Astrocyte (in vitro differentiated cells and primary cell): ENCODE data around the gene MYO3B. TPM values are rescaled to one million over a fixed set of nuclear protein-coding genes. Genes with fewer than 3 reads are reported as not detected.
A peak's percentile ranks its signal among the peaks of the same experiment; 100 is the strongest.

Experiments used
- DNase-seq: peaks from one replicate; pipeline ENCODE4 v3.0.0-alpha.2; 2010; ENCODE audit warnings: low read depth
- FAIRE-seq: peaks from 2 replicates; lab custom pipeline; 2011; peaks lifted over from hg19 to GRCh38; lab: Jason Lieb, UNC
- H2AFZ ChIP-seq: 2 replicates; pipeline ENCODE4 v1.6.0; 2012; ENCODE audit warnings: low read depth, low read length, inconsistent platforms
- H3K27ac ChIP-seq: 2 replicates; pipeline ENCODE4 v1.5.1; 2011; ENCODE audit warnings: low read depth, low read length, inconsistent platforms
- H3K27me3 ChIP-seq: 2 replicates; pipeline ENCODE4 v1.6.0; 2011; ENCODE audit warnings: low read length, inconsistent platforms; ENCODE audit not compliant: insufficient read depth
- H3K36me3 ChIP-seq: 2 replicates; pipeline ENCODE4 v1.5.1; 2011; ENCODE audit warnings: low read length, inconsistent platforms; ENCODE audit not compliant: insufficient read depth
- H3K4me1 ChIP-seq: 2 replicates; pipeline ENCODE4 v1.5.1; 2011; ENCODE audit warnings: low read length, inconsistent platforms; ENCODE audit not compliant: insufficient read depth
- H3K4me2 ChIP-seq: 2 replicates; pipeline ENCODE4 v1.6.0; 2012; ENCODE audit warnings: low read length, inconsistent platforms
- H3K4me3 ChIP-seq: 2 replicates; pipeline ENCODE4 v1.5.1; 2011; ENCODE audit warnings: low read depth, mild to moderate bottlenecking, low read length, inconsistent platforms; ENCODE audit not compliant: insufficient read depth
- H3K79me2 ChIP-seq: 2 replicates; pipeline ENCODE4 v1.6.0; 2012; ENCODE audit warnings: mild to moderate bottlenecking, low read length, inconsistent platforms; ENCODE audit not compliant: insufficient read depth
- H3K9ac ChIP-seq: 2 replicates; pipeline ENCODE4 v1.6.0; 2012; ENCODE audit warnings: mild to moderate bottlenecking, low read length, inconsistent platforms
- H3K9me3 ChIP-seq: 2 replicates; pipeline ENCODE4 v1.5.1; 2012; ENCODE audit warnings: low read depth, mild to moderate bottlenecking, low read length, inconsistent platforms; ENCODE audit not compliant: insufficient read depth
- H4K20me1 ChIP-seq: 2 replicates; pipeline ENCODE4 v1.6.0; 2012; ENCODE audit warnings: low read length, inconsistent platforms; ENCODE audit not compliant: insufficient read depth
- H3K27ac Mint-ChIP-seq: one replicate; pipeline ENCODE4 v1.8.0; 2021; ENCODE audit warnings: mild to moderate bottlenecking, mixed read lengths; ENCODE audit not compliant: unreplicated experiment
- H3K27me3 Mint-ChIP-seq: one replicate; pipeline ENCODE4 v1.8.0; 2021; ENCODE audit warnings: low read depth, mixed read lengths; ENCODE audit not compliant: unreplicated experiment
- H3K36me3 Mint-ChIP-seq: one replicate; pipeline ENCODE4 v1.8.0; 2021; ENCODE audit warnings: low read depth, mixed read lengths; ENCODE audit not compliant: unreplicated experiment
- H3K4me1 Mint-ChIP-seq: one replicate; pipeline ENCODE4 v1.8.0; 2021; ENCODE audit warnings: low read depth, mixed read lengths; ENCODE audit not compliant: unreplicated experiment
- H3K4me3 Mint-ChIP-seq: one replicate; pipeline ENCODE4 v1.8.0; 2021; ENCODE audit warnings: mild to moderate bottlenecking, moderate library complexity, mixed read lengths; ENCODE audit not compliant: unreplicated experiment
- H3K9me3 Mint-ChIP-seq: one replicate; pipeline ENCODE4 v1.8.0; 2021; ENCODE audit warnings: mild to moderate bottlenecking, mixed read lengths; ENCODE audit not compliant: unreplicated experiment
- CTCF ChIP-seq: IDR thresholded peaks from 2 replicates; pipeline ENCODE4 v1.5.1; 2011; ENCODE audit warnings: low read depth, mild to moderate bottlenecking, inconsistent platforms, low read length, moderate library complexity; ENCODE audit not compliant: insufficient read depth
- EZH2 ChIP-seq: IDR thresholded peaks from 2 replicates; pipeline ENCODE4 v1.6.1; 2012; ENCODE audit warnings: mild to moderate bottlenecking, low read length, inconsistent platforms; ENCODE audit not compliant: insufficient read depth
- total RNA-seq: library from RNA; stranded (reverse); gene quantifications from 2 replicates; pipeline ENCODE4 v1.2.1, GENCODE V29; 2021

Gene MYO3B
- total RNA-seq, 1 donor from 2014 or later, result not detected

GRCh38 chr2:170553748-170554147 lies 375.8 kb downstream of the MYO3B start:
- no peaks in the 10 kb centered on the region for H4K20me1 ChIP-seq
- no peaks in the 10 kb centered on the region for H3K4me1 Mint-ChIP-seq
- no peaks in the 10 kb centered on the region for H3K27me3 Mint-ChIP-seq
- H3K4me3 ChIP-seq, result no peak overlapping the region
- no peak overlapping the region for H3K4me2 ChIP-seq
- H3K9ac ChIP-seq, result no peak overlapping the region
- no peaks in the 10 kb centered on the region for H3K79me2 ChIP-seq
- peaks cover 7% of the 10 kb centered on the region for H3K9me3 ChIP-seq
- TF ChIP-seq EZH2 (no peak), CTCF (no peak)
- no peaks in the 10 kb centered on the region for H3K36me3 Mint-ChIP-seq
- H3K27ac Mint-ChIP-seq, result no peak overlapping the region
- no peak for FAIRE-seq
- H3K27me3 ChIP-seq, result no peaks in the 10 kb centered on the region
- no peak overlapping the region for H3K27ac ChIP-seq
- no peaks in the 10 kb centered on the region for H3K36me3 ChIP-seq
- peaks cover 11% of the 10 kb centered on the region for H3K9me3 Mint-ChIP-seq
- H3K4me1 ChIP-seq, result no peaks in the 10 kb centered on the region
- H3K4me3 Mint-ChIP-seq, result no peak overlapping the region
- H2AFZ ChIP-seq, result no peak overlapping the region
- no peak for DNase-seq

DNA sequence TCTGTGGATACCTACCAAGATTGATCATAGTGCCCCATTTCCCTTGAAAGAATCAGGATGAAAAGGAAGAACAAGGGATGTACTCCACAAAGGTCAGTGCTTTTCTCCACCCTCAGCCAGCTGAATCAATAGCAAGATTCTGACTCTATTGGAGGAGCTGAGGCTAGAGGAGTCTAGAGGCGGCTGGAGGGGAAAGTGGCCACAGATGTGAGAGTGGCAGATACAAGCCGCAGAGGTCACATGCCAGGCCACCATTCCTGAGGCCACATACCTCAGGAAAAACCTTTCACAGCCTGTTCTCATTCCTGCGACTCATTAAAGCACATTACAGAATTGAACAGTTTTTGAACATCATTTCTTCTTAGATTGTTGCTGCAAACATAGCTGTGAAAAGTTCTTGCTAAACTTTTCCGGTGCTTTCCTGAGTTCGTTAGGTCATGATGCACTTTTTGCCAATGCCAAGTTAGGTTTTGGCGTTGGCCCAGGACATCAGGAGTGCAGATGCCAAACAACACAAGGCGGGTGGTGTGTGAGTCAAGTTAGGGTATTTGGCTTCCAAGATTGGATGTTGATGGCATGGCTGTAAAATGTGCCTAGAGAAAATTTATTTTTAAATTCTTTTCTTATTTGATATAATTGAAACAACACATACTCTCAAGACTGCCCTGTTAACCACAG lies 376.5 kb downstream of the MYO3B start:
- peaks cover 11% of the 10 kb centered on the region for H3K9me3 Mint-ChIP-seq
- H3K36me3 ChIP-seq, result no peaks in the 10 kb centered on the region
- TF ChIP-seq CTCF, result no peak
- no peak for TF ChIP-seq EZH2
- no peak overlapping the region for H2AFZ ChIP-seq
- no peak overlapping the region for H3K4me2 ChIP-seq
- no peak overlapping the region for H3K4me3 Mint-ChIP-seq
- H3K27me3 Mint-ChIP-seq, result no peaks in the 10 kb centered on the region
- H3K9ac ChIP-seq, result no peak overlapping the region
- DNase-seq (peak; percentile 33), FAIRE-seq (no peak)
- H3K27ac Mint-ChIP-seq, result no peak overlapping the region
- no peaks in the 10 kb centered on the region for H3K79me2 ChIP-seq
- H3K27me3 ChIP-seq, result no peaks in the 10 kb centered on the region
- peaks cover 7% of the 10 kb centered on the region for H3K9me3 ChIP-seq
- no peaks in the 10 kb centered on the region for H3K36me3 Mint-ChIP-seq
- no peak overlapping the region for H3K27ac ChIP-seq
- no peaks in the 10 kb centered on the region for H4K20me1 ChIP-seq
- H3K4me3 ChIP-seq, result no peak overlapping the region
- H3K4me1 Mint-ChIP-seq, result no peaks in the 10 kb centered on the region
- H3K4me1 ChIP-seq, result no peaks in the 10 kb centered on the region

- H3K4me3 ChIP-seq, result no peak overlapping the region
- Mint-ChIP-seq H3K27ac (no peak overlapping the region), H3K4me3 (no peak overlapping the region), H3K36me3 (no peaks in the 10 kb centered on the region), H3K4me1 (peaks cover 3% of the 10 kb centered on the region), H3K27me3 (peaks cover 13% of the 10 kb centered on the region), H3K9me3 (no peaks in the 10 kb centered on the region)
- no peaks in the 10 kb centered on the region for H3K79me2 ChIP-seq
- H3K27ac ChIP-seq, result no peak overlapping the region
- H3K9me3 ChIP-seq, result no peaks in the 10 kb centered on the region
- TF ChIP-seq CTCF (no peak), EZH2 (no peak)
- FAIRE-seq (no peak), DNase-seq (no peak)
- H2AFZ ChIP-seq, result no peak overlapping the region
- no peak overlapping the region for H3K4me2 ChIP-seq
- H3K9ac ChIP-seq, result no peak overlapping the region
- H4K20me1 ChIP-seq, result no peaks in the 10 kb centered on the region
- H3K4me1 ChIP-seq, result no peaks in the 10 kb centered on the region
- no peaks in the 10 kb centered on the region for H3K27me3 ChIP-seq
- no peaks in the 10 kb centered on the region for H3K36me3 ChIP-seq
Measured at GRCh38 chr2:170562928-170563327, 385.0 kb downstream of the MYO3B start.
